T-helper 2 cell treated with Interferon-gamma antibody and Interleukin-4, amounts not matched to agents 100 ng/mL and 5 ng/mL, for 36 hours (primary cell): ENCODE data around the gene IL6. TPM values are rescaled to one million over a fixed set of nuclear protein-coding genes. Genes with fewer than 3 reads are reported as not detected.

ENCODE experiments used
- intact Hi-C: fragments of 100-400 bp; cut with micrococcal nuclease; formaldehyde crosslinking; loops from one replicate; pipeline ENCODE4 v1.15.1; 2023
- total RNA-seq: library from RNA; stranded (reverse); gene quantifications from 2 replicates; pipeline ENCODE4 v1.2.3, GENCODE V29; 2022

Gene IL6
- total RNA-seq, 1 donor from 2014 or later: not detected

GRCh38 chr7:22776964-22777363 is 50.0 kb downstream of the IL6 start:
- intact Hi-C loops: no loop called here

- intact Hi-C loops: loop anchor here (5.0 kb wide), 1 partner anchor 123 kb away; no protein-coding TSS in a partner anchor
Measured at GRCh38 chr7:22779730-22780323, 52.8 kb downstream of the IL6 start.

GRCh38 chr7:22781230-22781711 is 54.3 kb downstream of the IL6 start:
- intact Hi-C loops: loop anchor here (5.0 kb wide), 1 partner anchor 124 kb away; no protein-coding TSS in a partner anchor

Other genes with a start within 250 kb of the IL6 start
- gene STEAP1B, start 227.0 kb upstream of the IL6 start, total RNA-seq: 0.18 and 0.23 TPM in 2 replicates
- 264 and 277 TPM in 2 replicates for gene TOMM7, start 95.6 kb downstream of the IL6 start, total RNA-seq